ENCODE measurements around the gene HAO2. TPM values are rescaled to one million over a fixed set of nuclear protein-coding genes. Genes with fewer than 3 reads are reported as not detected.

HAO2 gene
- total RNA-seq, 2 donors from 2014 or later = not detected

DNA sequence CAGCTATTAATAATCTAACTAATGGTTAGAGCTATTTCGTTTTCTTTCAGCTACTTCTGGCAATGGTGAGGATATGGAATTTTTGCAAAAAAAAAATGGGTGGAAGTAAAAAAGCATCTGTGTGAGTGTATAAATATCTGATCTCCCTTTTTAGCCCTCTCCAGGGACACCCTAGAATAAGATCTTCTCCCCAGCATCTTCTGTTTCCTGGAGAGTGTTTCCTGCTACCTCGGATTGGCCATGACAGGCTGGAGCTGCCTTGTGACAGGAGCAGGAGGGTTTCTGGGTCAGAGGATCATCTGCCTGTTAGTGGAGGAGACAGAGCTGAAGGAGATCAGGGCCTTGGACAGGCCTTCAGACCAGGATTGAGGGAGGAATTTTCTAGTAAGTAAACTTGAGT is 70.2 kb downstream of the HAO2 start:
- DNase-seq (no peak), ATAC-seq (replicated peaks in 1 of 2) (no peak)
- no peaks in the 10 kb centered on the region for H3K9me3 Mint-ChIP-seq
- no peaks in the 10 kb centered on the region for H3K4me1 Mint-ChIP-seq (ENCODE audit: low read depth)
- H3K27ac Mint-ChIP-seq = no peak overlapping the region
- no peak overlapping the region for H3K4me3 Mint-ChIP-seq
- H3K36me3 Mint-ChIP-seq (ENCODE audit: insufficient read depth in 2 of 2) = no peaks in the 10 kb centered on the region
- peaks cover 1% of the 10 kb centered on the region for H3K27me3 Mint-ChIP-seq (ENCODE audit: low read depth)

DNA sequence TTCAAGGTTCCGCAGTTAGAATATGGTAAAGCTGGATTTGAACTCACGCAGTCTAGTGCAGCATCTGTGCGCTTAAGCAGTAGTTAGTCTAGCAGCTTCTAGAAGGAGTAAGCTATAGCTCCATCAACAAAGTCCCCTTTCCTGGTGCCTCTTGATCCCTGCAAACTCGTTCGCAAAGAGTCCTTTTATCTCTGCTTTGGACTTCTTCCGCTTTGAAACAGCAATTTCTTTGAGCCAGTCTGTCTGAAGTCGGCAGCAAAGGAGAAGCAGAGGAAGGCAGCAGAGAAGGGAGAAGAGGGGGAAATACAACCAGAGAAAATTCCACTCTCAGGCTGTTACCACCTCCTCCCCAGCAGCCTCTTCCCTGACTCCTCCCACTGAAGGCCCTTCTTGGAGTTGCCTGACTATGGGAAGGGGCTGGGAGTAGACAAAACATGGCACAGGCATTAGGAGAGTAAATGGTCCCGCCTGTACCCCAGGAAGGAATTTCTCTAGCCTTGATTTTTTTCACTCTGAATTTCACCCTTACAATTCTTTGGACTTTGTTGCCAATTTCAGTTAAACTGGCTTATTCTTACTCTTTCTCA is 72.2 kb downstream of the HAO2 start:
- no peak overlapping the region for H3K27ac Mint-ChIP-seq
- no peaks in the 10 kb centered on the region for H3K36me3 Mint-ChIP-seq (ENCODE audit: insufficient read depth in 2 of 2)
- H3K4me3 Mint-ChIP-seq = no peak overlapping the region
- H3K27me3 Mint-ChIP-seq (ENCODE audit: low read depth) = no peaks in the 10 kb centered on the region
- no peak for DNase-seq
- H3K4me1 Mint-ChIP-seq (ENCODE audit: low read depth) = no peaks in the 10 kb centered on the region
- no peaks in the 10 kb centered on the region for H3K9me3 Mint-ChIP-seq
- ATAC-seq (replicated peaks in 1 of 2) = no peak

DNA sequence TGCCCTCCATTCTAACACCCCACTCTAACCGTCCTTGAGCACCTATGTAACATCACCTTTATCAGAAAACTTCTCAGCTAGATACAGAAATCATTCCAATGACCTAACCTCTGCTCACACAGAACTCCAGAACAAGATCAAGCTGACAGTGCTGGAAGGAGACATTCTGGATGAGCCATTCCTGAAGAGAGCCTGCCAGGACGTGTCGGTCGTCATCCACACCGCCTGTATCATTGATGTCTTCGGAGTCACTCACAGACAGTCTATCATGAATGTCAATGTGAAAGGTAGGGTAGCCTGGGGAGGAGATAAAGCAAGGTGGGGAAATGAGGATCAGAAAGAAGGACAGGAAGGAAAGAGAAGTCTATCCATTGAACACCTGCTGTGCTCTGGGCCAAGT is 74.2 kb downstream of the HAO2 start:
- ATAC-seq (replicated peaks in 1 of 2) (no peak), DNase-seq (no peak)
- Mint-ChIP-seq H3K27me3 (ENCODE audit: low read depth) (no peaks in the 10 kb centered on the region), H3K27ac (no peak overlapping the region), H3K4me3 (no peak overlapping the region), H3K9me3 (no peaks in the 10 kb centered on the region), H3K4me1 (ENCODE audit: low read depth) (no peaks in the 10 kb centered on the region), H3K36me3 (ENCODE audit: insufficient read depth in 2 of 2) (no peaks in the 10 kb centered on the region)

Other genes with a start within 250 kb of the HAO2 start
- gene WARS2, start 228.1 kb upstream of the HAO2 start, total RNA-seq = 10 to 100 TPM; 19.4 to 21.3 TPM
- not detected for gene HSD3B2, start 46.4 kb downstream of the HAO2 start, total RNA-seq
- not detected for gene HSD3B1, start 138.4 kb downstream of the HAO2 start, total RNA-seq

Data from activated T-cell treated with anti-CD3 and anti-CD28 coated beads, Interleukin-2, amount 50 U/mL, for 72 hours (primary cell).